Lung (tissue), 12 donors: ENCODE results near the gene TBKBP1. TPM values are rescaled to one million over a fixed set of nuclear protein-coding genes. Genes with fewer than 3 reads are reported as not detected.
A peak's percentile ranks its signal among the peaks of the same experiment; 100 is the strongest.

Experiments
- ATAC-seq: fragments of 200-7000 bp; cut with Tn5 transposase; one replicate; pipeline ENCODE4 v1.9.1; 2020; ENCODE audit warnings: moderate number of reproducible peaks; ENCODE audit not compliant: insufficient read depth, low FRiP score
- DNase-seq, 3 donors: peaks; one replicate each; pipeline ENCODE4 v3.0.0-alpha.2; 2013 to 2017
- H3K27ac ChIP-seq, 2 donors: one replicate each; pipeline ENCODE4 v1.5.1; 2013; ENCODE audit warnings: mild to moderate bottlenecking in 2 of 2, moderate library complexity in 2 of 2, control low read depth in 1 of 2, inconsistent platforms in 1 of 2, low read depth in 1 of 2, low read length in 1 of 2
- H3K27me3 ChIP-seq, 3 donors: one replicate each; pipeline ENCODE4 v1.5.1; 2013; ENCODE audit warnings: low read length in 2 of 3; ENCODE audit not compliant: control insufficient read depth in 3 of 3, insufficient read depth in 3 of 3
- H3K36me3 ChIP-seq, 4 donors: one replicate each; pipeline ENCODE4 v1.5.1; 2013; ENCODE audit warnings: low read length in 4 of 4, mild to moderate bottlenecking in 1 of 4, moderate library complexity in 1 of 4; ENCODE audit not compliant: control insufficient read depth in 4 of 4, insufficient read depth in 4 of 4
- H3K4me1 ChIP-seq, 5 donors: one replicate each; pipeline ENCODE4 v1.5.1; 2013; ENCODE audit warnings: low read length in 5 of 5, mild to moderate bottlenecking in 2 of 5, moderate library complexity in 1 of 5; ENCODE audit not compliant: control insufficient read depth in 5 of 5, insufficient read depth in 5 of 5
- H3K4me3 ChIP-seq: one replicate; pipeline ENCODE4 v1.5.1; 2013; ENCODE audit warnings: mild to moderate bottlenecking, control low read depth, moderate library complexity
- H3K9ac ChIP-seq, 2 donors: one replicate each; pipeline ENCODE4 v1.5.1; 2013; ENCODE audit warnings: low read length in 2 of 2, control low read depth in 1 of 2; ENCODE audit not compliant: insufficient read depth in 1 of 2
- H3K9me3 ChIP-seq, 4 donors: one replicate each; pipeline ENCODE4 v1.5.1; 2013; ENCODE audit warnings: low read length in 3 of 4, mild to moderate bottlenecking in 1 of 4, moderate library complexity in 1 of 4; ENCODE audit not compliant: control insufficient read depth in 4 of 4, insufficient read depth in 3 of 4
- CTCF ChIP-seq: IDR thresholded peaks from 2 replicates; pipeline ENCODE4 v1.5.1; 2012; ENCODE audit warnings: mild to moderate bottlenecking; ENCODE audit errors: control extremely low read depth, extremely low read depth
- WGBS, 2 donors: extraction: QIAGEN DNeasy Blood & Tissue Kit; methylation state at CpG; one replicate each; pipeline ENCODE4 v1.1.7; 2013; 5-methylcytosine and 5-hydroxymethylcytosine counted together
- polyA plus RNA-seq, 2 donors: library from polyadenylated mRNA; stranded (reverse); fragments of 200-250 nt; gene quantifications; one replicate each; pipeline ENCODE4 v1.2.1, GENCODE V29; 2013
- total RNA-seq, 2 donors: library from RNA; depleted of rRNA in 1 of 2; stranded (reverse); fragments of >200 nt in 1 of 2; gene quantifications; one replicate each; pipeline ENCODE4 v1.2.1, GENCODE V29; 2014 to 2021
- donor health status: control.
- donor health status: control.
- donor health status: Bipolar disorder and iron deficiency.
- donor health status: healthy.
- donor health status: DM: yes; HTN: yes; CAD: no.

Gene TBKBP1
- total and polyA plus RNA-seq, 4 donors, result 9.0 to 14.0 (median 12.1) TPM

- ATAC-seq, result no peak
- Histone ChIP-seq H3K9ac (no peak overlapping the region), H3K27ac (no peak overlapping the region), H3K4me3 (no peak overlapping the region), H3K27me3 (no peaks in the 10 kb centered on the region), H3K4me1 (peaks cover 0 to 12% (median 7%) of the 10 kb centered on the region in 5 donors), H3K36me3 (peaks cover 28 to 69% (median 43%) of the 10 kb centered on the region in 4 donors), H3K9me3 (no peaks in the 10 kb centered on the region)
- 68 to 79% methylated on average over 6 of the region's 6 CpGs for WGBS, 2 donors
- no peak for TF ChIP-seq CTCF
- DNase-seq, result no peak
These were observed 39.0 kb upstream of the TBKBP1 start for GRCh38 chr17:47654991-47655390.

- Histone ChIP-seq H3K4me1 (no peaks in the 10 kb centered on the region), H3K27ac (no peak overlapping the region), H3K9ac (no peak overlapping the region), H3K4me3 (no peak overlapping the region), H3K36me3 (peaks cover 46 to 65% (median 53%) of the 10 kb centered on the region in 4 donors), H3K9me3 (no peaks in the 10 kb centered on the region), H3K27me3 (no peaks in the 10 kb centered on the region)
- WGBS, 2 donors, result 24 to 32% methylated on average over 6 of the region's 6 CpGs
- ATAC-seq (no peak), DNase-seq (no peak)
- no peak for TF ChIP-seq CTCF
These were observed 33.9 kb upstream of the TBKBP1 start for GRCh38 chr17:47660064-47660492.

GRCh38 chr17:47663912-47664623, 29.9 kb upstream of the TBKBP1 start:
- Histone ChIP-seq H3K4me3 (no peak overlapping the region), H3K9ac (no peak overlapping the region), H3K27me3 (no peaks in the 10 kb centered on the region), H3K27ac (no peak overlapping the region), H3K4me1 (peaks cover 0 to 1% (median 0%) of the 10 kb centered on the region in 5 donors), H3K9me3 (no peaks in the 10 kb centered on the region), H3K36me3 (peaks cover 36 to 60% (median 46%) of the 10 kb centered on the region in 4 donors)
- peak; percentile 64 to 70 (median 70) for DNase-seq
- 43 to 44% methylated on average over 6 of the region's 6 CpGs for WGBS, 2 donors
- peak; percentile 66 for ATAC-seq
- peak; percentile 65 for TF ChIP-seq CTCF

- Histone ChIP-seq H3K27me3 (no peaks in the 10 kb centered on the region), H3K4me3 (no peak overlapping the region), H3K36me3 (peaks cover 38 to 65% (median 48%) of the 10 kb centered on the region in 4 donors), H3K9me3 (no peaks in the 10 kb centered on the region), H3K9ac (no peak overlapping the region), H3K4me1 (peaks cover 0 to 1% (median 0%) of the 10 kb centered on the region in 5 donors), H3K27ac (no peak overlapping the region)
- TF ChIP-seq CTCF, result no peak
- ATAC-seq, result no peak
- no peak for DNase-seq
These were observed 29.4 kb upstream of the TBKBP1 start for GRCh38 chr17:47664624-47664941.
